ENCODE measurements around the gene SCGB1D4.
"Not testable (repeated sequence)": the region's sequence is repeated elsewhere in the genome, so short reads cannot be mapped to it uniquely, and the experiment has no call there.

The SCGB1D4 gene, protein sequence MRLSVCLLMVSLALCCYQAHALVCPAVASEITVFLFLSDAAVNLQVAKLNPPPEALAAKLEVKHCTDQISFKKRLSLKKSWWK

DNA sequence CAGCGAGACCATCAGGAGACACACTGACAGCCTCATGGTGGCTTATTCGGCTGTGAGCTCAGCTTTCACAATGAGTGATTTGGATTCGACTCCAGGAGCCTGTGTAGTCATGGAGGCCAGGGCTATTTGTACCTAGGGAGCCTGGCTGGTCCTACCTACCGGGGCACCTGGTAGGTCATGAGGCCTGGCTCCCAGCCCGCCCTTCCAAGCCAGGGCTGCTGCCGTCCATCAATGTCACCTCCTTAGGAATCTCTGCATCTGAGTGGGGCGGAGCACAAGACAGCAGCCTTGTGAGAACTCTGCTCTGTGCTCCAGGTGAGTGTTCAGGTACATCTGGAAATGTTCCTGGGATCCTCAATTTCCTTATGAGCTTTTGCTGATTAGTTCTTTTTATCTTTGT, at the start of gene SCGB1D4:
Gene SCGB1D4 (minus strand): TSS at position 101 of the 400 bp plus-strand sequence. CDS start 65 bp downstream, at position 36.
- no peak for DNase-seq (ENCODE audit: low read depth)

DNA sequence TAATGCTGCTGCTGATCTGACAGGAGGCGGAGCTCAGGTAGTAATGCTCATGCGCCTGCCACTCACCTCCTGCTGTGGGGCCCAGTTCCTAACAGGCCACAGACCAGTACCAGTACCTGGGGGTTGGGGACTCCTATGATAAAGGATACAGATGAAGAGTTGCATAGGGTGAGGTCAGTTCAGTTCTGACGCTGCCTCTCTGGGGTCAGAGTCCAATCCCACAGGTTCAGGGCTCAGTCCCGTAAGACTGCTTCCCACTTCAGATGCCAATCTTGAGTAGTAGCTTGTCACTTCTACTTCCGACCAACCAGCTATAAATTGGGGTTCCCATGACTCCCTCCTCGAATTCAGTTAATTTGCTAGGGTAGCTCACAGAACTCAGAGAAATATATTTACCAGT, 47.0 kb upstream of the SCGB1D4 start:
- no peak for DNase-seq (ENCODE audit: low read depth)

DNA sequence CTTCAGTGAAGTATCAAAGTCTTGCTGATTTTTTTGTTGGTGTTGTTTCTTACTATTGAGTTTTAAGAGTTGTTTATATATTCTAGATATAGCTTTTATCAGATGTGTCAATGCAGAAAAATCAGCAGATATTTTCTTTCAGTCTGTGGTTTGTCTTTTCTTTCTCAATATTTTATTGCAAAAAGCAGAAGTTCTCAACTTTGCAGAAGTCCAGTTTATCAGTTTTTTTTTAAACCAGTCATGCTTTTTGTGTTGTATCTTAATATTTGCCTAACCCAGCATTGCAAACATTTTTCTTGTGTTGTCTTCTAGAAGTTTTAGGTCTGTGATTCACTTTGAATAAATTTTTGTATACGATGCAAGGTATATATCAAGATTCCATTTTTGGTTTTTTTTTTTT, 45.3 kb upstream of the SCGB1D4 start:
- no peak for DNase-seq (ENCODE audit: low read depth)

DNA sequence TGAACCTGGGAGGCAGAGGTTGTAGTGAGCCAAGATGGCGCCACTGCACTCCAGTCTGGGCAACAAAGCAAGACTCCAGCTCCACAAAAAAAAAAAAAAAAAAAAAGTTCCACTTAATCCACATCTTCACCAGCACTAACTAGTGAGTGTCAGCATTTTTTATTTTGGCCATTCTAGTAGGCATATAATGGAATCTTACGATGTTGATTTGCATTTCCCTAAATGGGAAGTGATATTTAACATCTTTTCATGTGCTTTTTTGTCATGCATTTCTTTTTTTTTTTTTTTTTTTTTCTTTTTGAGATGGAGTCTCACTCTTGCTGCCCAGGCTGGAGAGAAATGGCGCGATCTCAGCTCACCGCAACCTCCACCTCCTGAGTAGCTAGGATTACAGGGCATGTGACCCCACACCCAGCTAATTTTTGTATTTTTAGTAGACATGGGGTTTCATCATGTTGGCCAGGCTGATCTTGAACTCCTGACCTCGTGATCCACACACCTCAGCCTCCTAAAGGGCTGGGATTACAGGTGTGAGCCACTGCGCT, 44.8 kb upstream of the SCGB1D4 start:
- not testable (repeated sequence) for DNase-seq (ENCODE audit: low read depth)

DNA sequence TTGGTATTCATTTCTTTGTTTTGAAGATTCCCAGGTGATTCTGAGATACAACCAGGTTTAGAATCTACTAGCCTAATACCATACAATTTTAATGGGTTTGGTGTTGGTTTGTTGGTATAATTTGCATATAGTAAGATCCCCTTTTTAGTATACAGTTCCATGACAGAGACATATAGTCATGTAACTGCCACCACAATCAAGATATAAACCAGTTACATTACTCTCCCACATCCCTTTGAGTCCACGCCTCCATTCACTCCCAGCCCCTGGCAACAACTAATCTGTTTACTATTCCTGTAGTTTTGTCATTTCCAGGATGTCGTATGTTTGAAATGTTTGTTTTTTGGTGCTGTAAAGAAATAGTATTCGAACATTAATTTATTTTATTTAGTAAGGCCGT, 42.7 kb upstream of the SCGB1D4 start:
- DNase-seq (ENCODE audit: low read depth), result no peak

DNA sequence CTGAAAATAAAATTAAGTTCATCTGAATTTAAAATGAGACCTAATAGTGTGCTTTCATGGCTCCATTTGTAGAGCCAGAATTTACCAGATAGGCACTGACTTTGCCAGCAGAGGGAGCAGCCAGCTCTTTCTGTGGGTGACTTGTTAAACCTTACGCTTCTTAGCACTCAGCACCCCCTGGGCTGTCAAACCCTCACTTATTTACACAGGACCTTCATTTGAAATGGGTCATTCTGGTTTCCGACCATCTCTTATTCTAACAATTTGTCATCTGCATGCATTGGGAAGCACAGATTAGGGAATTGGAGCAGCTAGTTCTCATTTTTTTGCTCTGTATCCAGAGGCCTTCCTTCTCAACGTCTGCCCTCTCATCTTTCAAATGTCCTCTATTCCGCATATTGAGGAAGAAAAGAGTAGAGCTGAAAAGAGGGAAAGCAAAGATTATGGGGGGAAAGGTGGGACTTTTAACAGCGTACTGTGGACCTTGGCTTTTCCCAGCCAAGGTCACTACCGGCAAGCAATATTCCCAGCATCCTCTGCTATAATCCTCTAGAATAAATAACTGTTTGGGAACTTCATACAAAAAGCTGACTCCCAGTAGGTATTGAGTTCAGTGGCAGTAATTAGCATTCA, 41.5 kb upstream of the SCGB1D4 start:
- peak; percentile 41 for DNase-seq (ENCODE audit: low read depth)

DNA sequence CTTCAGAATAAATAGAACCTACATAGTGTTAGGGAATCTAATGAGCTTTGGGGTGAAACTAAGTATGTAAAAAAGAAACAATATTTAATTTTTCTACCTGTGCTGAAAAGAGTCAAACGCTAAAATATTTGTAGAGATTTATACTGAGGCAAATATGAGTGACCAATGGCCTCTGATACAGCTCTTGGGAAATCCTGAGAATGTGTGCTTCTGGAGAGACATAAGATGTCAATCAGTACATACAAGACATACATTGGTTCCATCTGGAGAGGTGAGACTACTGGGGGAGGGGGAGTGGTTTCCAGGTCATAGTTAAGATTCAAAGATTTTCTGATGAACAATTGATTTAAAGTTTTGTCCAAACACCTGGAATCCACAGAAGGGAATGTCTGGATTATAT, 39.3 kb upstream of the SCGB1D4 start:
- DNase-seq (ENCODE audit: low read depth), result no peak

DNA sequence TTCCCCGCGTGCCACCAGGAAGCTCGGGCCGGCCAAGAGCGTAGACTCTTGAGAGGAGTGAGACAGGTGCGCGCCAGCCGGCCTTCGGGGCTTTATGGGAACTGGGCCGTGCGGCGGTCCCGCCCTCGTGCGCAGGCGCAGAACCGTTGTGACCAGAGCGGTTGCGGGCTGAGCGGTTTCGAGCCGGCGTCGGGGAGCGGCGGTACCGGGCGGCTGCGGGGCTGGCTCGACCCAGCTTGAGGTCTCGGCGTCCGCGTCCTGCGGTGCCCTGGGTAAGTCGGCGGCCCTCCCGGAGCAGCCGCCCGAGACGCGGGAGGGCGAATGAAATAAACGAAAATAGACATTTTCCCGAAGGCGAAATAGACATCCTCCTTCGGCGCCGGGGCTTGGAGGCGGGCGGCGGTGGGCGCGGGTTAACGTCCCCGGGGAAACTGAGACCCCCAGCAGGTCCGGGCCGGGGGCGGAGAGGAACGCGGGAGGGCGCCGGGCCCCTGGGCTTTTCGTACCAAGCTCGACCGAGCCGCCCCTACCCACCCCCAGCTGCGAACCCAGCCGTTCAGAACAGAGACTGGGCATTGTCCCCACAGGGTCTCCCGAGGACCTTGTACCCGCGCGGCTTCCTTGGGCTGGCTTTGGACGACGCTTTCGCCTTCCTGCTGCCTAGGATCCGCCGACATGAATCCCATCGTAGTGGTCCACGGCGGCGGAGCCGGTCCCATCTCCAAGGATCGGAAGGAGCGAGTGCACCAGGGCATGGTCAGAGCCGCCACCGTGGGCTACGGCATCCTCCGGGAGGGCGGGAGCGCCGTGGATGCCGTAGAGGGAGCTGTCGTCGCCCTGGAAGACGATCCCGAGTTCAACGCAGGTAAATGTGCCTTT, 38.7 kb upstream of the SCGB1D4 start, which contains the start of gene ASRGL1:
Gene ASRGL1 (plus strand): TSS at position 146 of the 879 bp plus-strand sequence. CDS start 530 bp downstream, at position 676.
- DNase-seq (ENCODE audit: low read depth), result peak; percentile 57

DNA sequence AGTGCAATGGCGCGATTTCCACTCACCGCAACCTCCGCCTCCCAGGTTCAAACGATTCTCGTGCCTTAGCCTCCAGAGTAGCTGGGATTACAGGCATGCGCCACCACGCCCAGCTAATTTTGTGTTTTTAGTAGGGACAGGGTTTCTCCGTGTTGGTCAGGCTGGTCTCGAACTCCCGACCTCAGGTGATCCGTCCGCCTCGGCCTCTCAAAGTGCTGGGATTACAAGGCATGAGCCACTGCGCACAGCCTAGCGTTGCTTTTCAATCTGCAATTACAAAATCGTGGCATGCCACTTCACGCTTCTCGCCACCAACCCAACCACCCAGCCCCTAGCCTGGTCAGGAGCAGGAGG, 38.1 kb upstream of the SCGB1D4 start:
- DNase-seq (ENCODE audit: low read depth), result not testable (repeated sequence)

DNA sequence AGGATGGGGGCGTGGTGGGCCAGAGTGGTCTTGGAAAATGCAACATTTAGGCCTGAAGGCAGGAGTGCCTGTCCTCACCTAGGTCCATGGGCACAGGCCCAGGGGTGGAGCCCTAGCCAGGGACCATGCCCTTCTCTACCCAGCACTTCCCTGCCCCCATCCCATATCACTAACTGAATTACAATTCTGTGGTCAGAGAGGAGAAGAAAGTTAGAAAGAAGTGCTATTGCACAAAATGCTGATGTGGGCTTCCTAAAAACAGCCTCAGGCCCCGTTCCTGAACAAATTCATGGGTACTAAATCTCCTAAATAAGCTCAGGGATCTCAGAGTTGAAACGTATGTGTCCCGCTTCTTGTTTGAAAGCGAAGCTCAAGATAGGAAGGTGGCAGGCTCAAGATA, 34.9 kb upstream of the SCGB1D4 start:
- no peak for DNase-seq (ENCODE audit: low read depth)

DNA sequence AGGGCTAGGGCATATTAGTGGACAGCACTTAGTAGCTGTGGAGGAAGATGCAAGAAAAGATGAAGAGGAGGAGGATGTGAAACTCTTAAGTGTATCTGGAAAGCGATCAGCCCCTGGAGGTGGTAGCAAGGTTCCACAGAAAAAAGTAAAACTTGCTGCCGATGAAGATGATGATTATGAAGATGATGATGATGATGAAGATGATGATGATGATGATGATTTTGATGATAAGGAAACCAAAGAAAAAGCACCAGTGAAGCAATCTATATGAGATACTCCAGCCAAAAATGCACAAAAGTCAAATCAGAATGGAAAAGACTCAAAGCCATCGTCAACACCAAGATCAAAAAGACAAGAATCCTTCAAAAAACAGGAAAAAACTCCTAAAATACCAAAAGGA, 32.4 kb upstream of the SCGB1D4 start:
- not testable (repeated sequence) for DNase-seq (ENCODE audit: low read depth)

DNA sequence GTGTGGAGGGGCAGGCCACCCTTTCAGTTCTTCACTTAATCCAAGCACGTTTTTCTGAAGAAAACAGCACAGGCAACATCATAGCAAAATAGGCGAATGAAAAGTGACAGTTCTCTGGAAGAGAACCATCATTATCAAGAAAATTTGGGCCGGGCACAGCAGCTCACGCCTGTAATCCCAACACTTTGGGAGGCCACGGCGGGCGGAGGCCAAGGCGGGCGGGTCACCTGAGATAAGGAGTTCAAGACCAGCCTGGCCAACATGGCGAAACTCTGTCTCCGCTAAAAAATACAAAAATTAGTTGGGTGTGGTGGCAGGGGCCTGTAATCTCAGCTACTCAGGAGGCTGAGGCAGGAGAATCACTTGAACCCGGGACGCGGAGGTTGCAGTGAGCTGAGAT, 28.7 kb upstream of the SCGB1D4 start:
- not testable (repeated sequence) for DNase-seq (ENCODE audit: low read depth)

DNA sequence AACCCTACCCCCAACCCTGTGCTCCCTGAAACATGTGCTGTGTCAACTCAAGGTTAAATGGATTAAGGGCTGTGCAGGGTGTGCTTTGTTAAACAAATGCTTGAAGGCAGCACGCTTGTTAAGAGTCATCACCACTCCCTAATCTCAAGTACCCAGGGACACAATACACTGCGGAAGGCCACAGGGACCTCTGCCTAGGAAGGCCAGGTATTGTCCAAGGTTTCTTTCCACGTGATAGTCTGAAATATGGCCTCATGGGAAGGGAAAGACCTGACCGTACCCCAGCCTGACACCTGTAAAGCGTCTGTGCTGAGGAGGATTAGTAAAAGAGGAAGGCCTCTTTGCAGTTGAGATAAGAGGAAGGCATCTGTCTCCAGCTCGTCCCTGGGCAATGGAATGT, 27.8 kb upstream of the SCGB1D4 start:
- not testable (repeated sequence) for DNase-seq (ENCODE audit: low read depth)

DNA sequence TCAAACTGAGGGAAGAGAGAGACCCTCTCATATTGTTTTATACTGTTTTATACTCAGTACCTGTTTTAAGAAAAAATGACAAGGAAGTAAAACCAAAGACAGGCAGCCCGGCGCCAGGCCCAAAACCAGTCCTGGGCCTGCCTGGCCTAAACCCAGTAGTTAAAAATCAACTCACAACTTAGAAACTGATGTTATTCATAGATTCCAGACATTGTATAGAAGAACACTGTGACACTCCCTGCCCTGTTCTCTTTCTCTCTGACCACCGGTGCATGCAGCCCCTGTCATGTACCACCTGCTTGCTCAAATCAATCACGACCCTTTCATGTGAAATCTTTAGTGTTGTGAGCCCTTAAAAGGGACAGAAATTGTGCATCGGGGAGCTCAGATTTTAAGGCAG, 26.9 kb upstream of the SCGB1D4 start:
- DNase-seq (ENCODE audit: low read depth), result not testable (repeated sequence)

DNA sequence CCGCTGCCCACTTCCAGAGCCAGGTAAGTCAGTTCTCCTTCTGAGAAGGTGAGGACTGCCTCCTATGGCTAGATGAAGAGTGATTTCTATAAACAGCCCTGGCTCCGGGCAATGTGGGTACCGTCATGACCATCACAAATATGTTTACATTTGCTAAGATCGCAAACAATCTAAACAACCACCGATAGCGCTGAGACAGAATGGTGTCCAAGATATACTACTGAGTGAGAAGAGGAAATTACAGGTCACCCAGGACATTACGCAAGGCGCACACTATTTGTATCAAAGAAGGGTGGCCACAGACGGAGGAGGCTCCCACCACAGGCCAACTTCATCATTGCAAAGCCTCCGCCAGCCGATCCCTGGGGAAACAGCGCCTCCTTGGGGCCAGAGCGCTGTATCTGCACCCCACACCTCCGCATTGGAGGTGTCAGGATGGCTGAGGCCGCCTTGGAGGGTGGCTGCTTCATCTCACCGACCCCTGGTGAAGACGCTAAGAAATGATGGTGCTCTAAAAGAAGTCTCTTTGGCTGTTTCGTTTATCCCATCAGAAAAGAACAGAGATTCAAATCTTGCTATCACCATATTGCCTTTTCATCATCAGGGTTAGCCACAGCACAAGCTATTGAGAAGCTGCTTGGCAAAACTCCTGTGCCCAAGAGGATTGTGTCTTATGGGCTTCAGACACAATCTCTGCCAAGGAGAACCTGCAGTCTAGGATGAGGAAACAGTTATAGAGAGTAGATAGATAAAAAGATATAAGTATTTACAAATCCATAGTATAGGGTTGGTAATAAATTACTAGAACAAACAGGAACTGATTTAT, 26.1 kb upstream of the SCGB1D4 start:
- DNase-seq (ENCODE audit: low read depth), result peak; percentile 42

DNA sequence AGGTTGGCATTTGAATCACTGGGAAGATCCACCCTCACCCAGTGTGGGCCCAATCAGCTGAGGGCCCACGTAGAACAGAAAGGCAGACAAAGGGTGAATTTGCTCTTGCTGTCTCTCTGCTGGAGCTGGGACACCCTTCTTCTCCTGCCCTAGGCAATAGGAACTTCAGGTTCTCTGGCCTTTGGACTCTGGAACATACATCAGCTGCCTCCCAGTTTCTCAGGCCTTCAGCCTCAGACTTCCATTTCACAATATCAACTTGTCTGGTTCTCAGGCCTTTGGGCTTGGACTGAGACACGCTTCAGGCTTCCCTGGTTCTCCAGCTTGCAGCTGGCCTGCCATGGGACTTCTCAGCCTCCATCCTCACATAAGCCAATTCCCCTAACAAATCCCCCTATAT, 23.6 kb upstream of the SCGB1D4 start:
- DNase-seq (ENCODE audit: low read depth), result no peak

DNA sequence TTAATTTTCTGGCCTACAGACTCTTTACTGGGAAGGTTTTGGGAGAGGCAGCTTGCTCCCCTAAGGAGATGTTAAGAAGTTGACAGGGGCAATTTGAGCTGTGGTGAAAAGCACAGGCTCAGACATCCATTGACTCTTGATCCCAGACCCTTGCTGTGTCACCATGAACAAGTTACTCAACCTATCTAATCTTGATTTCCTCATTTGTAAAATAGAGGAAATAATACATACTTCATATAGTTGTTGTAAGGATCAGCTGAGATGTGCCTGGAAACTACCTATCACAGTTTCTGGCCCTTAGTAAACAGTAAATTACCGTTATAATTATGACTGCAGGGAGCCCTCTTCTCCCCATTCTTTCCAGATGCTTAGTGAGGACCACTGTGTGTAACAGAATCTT, 16.6 kb upstream of the SCGB1D4 start:
- no peak for DNase-seq (ENCODE audit: low read depth)

DNA sequence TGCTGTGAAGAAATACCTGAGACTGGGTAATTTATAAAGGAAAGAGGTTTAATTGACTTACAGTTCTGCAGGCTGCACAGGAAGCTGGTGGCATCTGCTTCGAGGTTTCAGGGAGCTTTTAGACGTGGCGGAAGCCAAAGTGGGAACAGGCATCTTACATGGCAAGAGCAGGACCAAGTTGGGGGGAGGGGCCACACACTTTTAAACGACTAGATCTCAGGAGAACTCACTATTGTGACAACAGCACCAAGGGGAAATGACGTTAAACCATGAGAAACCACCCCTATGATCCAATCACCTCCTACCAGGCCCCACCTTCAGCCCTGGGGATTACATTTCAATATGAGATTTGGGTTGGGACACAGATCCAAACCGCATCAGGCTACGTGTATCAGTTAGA, 11.1 kb upstream of the SCGB1D4 start:
- no peak for DNase-seq (ENCODE audit: low read depth)

DNA sequence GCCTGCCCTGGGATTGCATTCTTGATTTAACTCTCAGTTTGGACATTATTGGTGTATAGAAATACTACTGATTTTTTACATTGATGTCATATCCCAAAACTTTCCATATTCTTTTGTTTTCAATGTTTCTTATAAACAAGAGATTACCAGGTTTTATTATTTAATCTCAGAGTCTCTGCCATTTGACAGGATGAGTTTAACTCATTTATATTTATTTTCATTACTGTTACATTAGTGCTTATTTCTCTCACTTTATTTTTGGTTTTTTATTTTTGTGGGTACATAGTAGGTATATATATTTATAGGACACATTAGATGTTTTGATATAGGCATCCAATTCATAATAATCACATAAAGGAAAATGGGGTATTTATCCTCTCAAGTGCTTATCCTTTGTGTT, 9.1 kb upstream of the SCGB1D4 start:
- DNase-seq (ENCODE audit: low read depth), result no peak

DNA sequence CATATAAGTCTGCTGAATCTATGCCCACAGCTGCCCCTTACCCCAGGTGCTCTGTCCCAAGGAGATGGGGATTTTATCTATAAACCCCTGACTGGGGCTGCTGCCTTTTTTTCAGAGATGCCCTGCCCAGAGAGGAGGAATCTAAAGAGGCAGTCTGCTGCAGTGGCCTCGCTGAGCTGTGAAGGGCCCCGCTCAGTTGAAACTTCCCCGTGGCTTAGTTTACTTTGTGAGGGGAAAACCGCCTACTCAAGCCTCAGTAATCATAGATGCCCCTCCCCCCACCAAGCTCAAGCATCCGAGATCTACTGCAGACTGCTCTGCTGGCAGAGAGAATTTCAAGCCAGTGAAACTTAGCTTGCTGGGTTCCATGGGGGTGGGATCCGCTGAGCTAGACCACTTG, 7.4 kb upstream of the SCGB1D4 start:
- DNase-seq (ENCODE audit: low read depth), result no peak

DNA sequence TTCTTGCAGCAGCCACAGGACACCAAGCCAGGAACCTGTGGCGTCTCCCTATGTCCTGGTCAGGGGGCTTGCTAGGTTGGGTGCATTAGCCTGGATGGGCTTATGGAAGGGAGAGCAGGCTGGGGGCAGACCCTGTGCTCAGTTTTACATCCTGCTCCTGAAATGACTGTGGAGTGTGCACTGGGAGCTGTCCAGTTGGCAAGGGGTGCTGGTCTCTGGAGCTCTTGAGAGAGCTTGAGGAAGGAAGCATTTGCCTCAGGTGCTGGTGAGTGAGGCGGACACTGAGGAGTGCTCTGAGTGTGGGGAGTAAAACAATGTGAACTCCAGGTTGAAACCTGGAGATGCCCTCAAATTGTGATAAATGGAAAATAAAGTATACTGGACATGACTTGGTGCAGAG, 3.4 kb downstream of the SCGB1D4 start:
- no peak for DNase-seq (ENCODE audit: low read depth)

DNA sequence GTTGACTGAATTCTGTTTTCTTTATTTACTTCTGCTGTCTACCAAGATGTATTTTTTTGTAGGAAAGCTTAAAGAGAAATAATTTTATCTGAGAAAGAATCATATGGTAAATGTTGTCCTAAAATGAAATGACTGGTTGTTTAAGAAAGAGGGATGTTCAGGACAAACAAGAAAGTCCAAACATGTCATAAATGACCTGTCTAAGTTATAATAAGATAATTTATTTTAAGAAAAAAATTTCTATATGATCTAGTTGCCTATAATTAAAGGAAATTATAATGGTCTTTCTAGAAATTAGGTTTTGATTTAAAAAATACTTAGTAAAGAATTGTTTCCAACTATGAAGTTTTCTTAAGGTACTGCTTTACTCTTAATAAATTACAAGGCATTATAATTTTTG, 18.4 kb downstream of the SCGB1D4 start:
- DNase-seq (ENCODE audit: low read depth), result no peak

Measured in activated T-cell treated with anti-CD3 and anti-CD28 coated beads for 24 hours (primary cell).